Fibroblast of lung (primary cell): ENCODE results near the gene NPAT. TPM values are rescaled to one million over a fixed set of nuclear protein-coding genes. Genes with fewer than 3 reads are reported as not detected.

Experiments used
- DNase-seq, 2 donors: peaks; one replicate each; pipeline versions ENCODE4 v3.0.0 to v3.0.0-alpha.2; 2010; ENCODE audit warnings: low read depth in 2 of 2
- H2AFZ ChIP-seq: 2 replicates; pipeline ENCODE4 v1.5.1; 2012; ENCODE audit warnings: low read length, control low read depth, inconsistent platforms
- H3K27ac ChIP-seq: 2 replicates; pipeline ENCODE4 v1.5.1; 2011; ENCODE audit warnings: low read length, control low read depth; ENCODE audit not compliant: insufficient read depth
- H3K27me3 ChIP-seq: 2 replicates; pipeline ENCODE4 v1.5.1; 2011; ENCODE audit warnings: mild to moderate bottlenecking, low read length; ENCODE audit not compliant: control insufficient read depth, insufficient read depth
- H3K36me3 ChIP-seq: 2 replicates; pipeline ENCODE4 v1.5.1; 2011; ENCODE audit warnings: low read length; ENCODE audit not compliant: control insufficient read depth, insufficient read depth
- H3K4me1 ChIP-seq: 2 replicates; pipeline ENCODE4 v1.5.1; 2011; ENCODE audit warnings: low read length; ENCODE audit not compliant: control insufficient read depth, insufficient read depth; ENCODE audit errors: extremely low read depth
- H3K4me2 ChIP-seq: 2 replicates; pipeline ENCODE4 v1.5.1; 2011; ENCODE audit warnings: low read length, control low read depth; ENCODE audit not compliant: insufficient read depth; ENCODE audit errors: extremely low read depth
- H3K4me3 ChIP-seq, 4 experiments: fragments of 200-600 bp in 1 of 4; sonication (generic) in 1 of 4; replicated peaks in 1 of 4; 2 replicates each; pipeline ENCODE4 v1.5.1; 2011 to 2016; ENCODE audit warnings: low read length in 4 of 4, low read depth in 3 of 4, mild to moderate bottlenecking in 3 of 4, control low read depth in 2 of 4, inconsistent platforms in 1 of 4, mixed read lengths in 1 of 4; ENCODE audit not compliant: insufficient read depth in 1 of 4; ENCODE audit errors: control extremely low read depth in 1 of 4
- H3K79me2 ChIP-seq: 2 replicates; pipeline ENCODE4 v1.5.1; 2012; ENCODE audit warnings: mild to moderate bottlenecking, low read length, inconsistent platforms; ENCODE audit not compliant: control insufficient read depth, insufficient read depth
- H3K9ac ChIP-seq: 2 replicates; pipeline ENCODE4 v1.5.1; 2011; ENCODE audit warnings: mild to moderate bottlenecking, low read length, control low read depth; ENCODE audit not compliant: insufficient read depth
- H3K9me3 ChIP-seq: 2 replicates; pipeline ENCODE4 v1.5.1; 2012; ENCODE audit warnings: low read depth, low read length; ENCODE audit not compliant: control insufficient read depth, insufficient read depth
- H4K20me1 ChIP-seq: 2 replicates; pipeline ENCODE4 v1.5.1; 2011; ENCODE audit warnings: low read length; ENCODE audit not compliant: control insufficient read depth, insufficient read depth; ENCODE audit errors: extremely low read depth
- CTCF ChIP-seq, 2 donors: IDR thresholded peaks in 1 of 2; conservative IDR thresholded peaks in 1 of 2; 1 replicate in 1 of 2; 2 replicates in 1 of 2; pipeline ENCODE4 v1.5.1; 2011 to 2012; ENCODE audit warnings: low read length in 2 of 2, control low read depth in 1 of 2, inconsistent platforms in 1 of 2, low read depth in 1 of 2, mild to moderate bottlenecking in 1 of 2
- EZH2 ChIP-seq: IDR thresholded peaks from 2 replicates; pipeline ENCODE4 v1.5.1; 2012; ENCODE audit warnings: low read length, control low read depth, mild to moderate bottlenecking; ENCODE audit errors: missing control alignments
- polyA plus RNA-seq, 2 donors: library from polyadenylated mRNA; depleted of rRNA in 1 of 2; stranded (reverse) in 1 of 2; unstranded in 1 of 2; fragments of >200 nt; gene quantifications; 2 replicates each; pipeline ENCODE4 v1.2.1, GENCODE V29; 2011 to 2012; ENCODE audit warnings: missing spikeins in 1 of 2
- total RNA-seq: library from RNA; depleted of rRNA; stranded (reverse); fragments of >200 nt; gene quantifications from 2 replicates; pipeline ENCODE4 v1.2.1, GENCODE V29; 2014

Gene NPAT
- total and polyA plus RNA-seq, 2 donors (not counting 1 experiment from before 2014, with no cell fraction given) = 10.9 to 12.7 TPM

GRCh38 chr11:108206171-108206570 lies 16.3 kb downstream of the NPAT start:
- no peak for DNase-seq
- Histone ChIP-seq H3K79me2 (peaks cover 5% of the 10 kb centered on the region), H3K36me3 (peaks cover 3% of the 10 kb centered on the region)

GRCh38 chr11:108204929-108205499 lies 17.4 kb downstream of the NPAT start:
- no peak overlapping the region for H2AFZ ChIP-seq
- no peak overlapping the region for H3K4me3 ChIP-seq
- no peak overlapping the region for H3K4me2 ChIP-seq
- H3K79me2 ChIP-seq = peaks cover 5% of the 10 kb centered on the region
- no peaks in the 10 kb centered on the region for H3K9me3 ChIP-seq
- H3K4me1 ChIP-seq = no peaks in the 10 kb centered on the region
- no peaks in the 10 kb centered on the region for H3K27me3 ChIP-seq
- no peak overlapping the region for H3K27ac ChIP-seq
- no peaks in the 10 kb centered on the region for H4K20me1 ChIP-seq
- no peak for DNase-seq
- no peak overlapping the region for H3K9ac ChIP-seq
- peaks cover 3% of the 10 kb centered on the region for H3K36me3 ChIP-seq
- TF ChIP-seq EZH2 (no peak), CTCF (conservative IDR thresholded peaks at IDR 0.05 in 1 of 2, IDR thresholded peaks at IDR 0.05 in 1 of 2; ENCODE audit: low read depth in 1 of 2, low read length in 2 of 2) (no peak)

More at GRCh38 chr11:108206171-108206570, 16.3 kb downstream of the NPAT start:
- H3K27ac ChIP-seq = no peak overlapping the region
- H2AFZ ChIP-seq = no peak overlapping the region
- no peak overlapping the region for H3K9ac ChIP-seq
- no peak overlapping the region for H3K4me2 ChIP-seq
- no peaks in the 10 kb centered on the region for H3K4me1 ChIP-seq
- no peaks in the 10 kb centered on the region for H3K27me3 ChIP-seq
- no peaks in the 10 kb centered on the region for H3K9me3 ChIP-seq
- TF ChIP-seq EZH2 = no peak
- TF ChIP-seq CTCF (conservative IDR thresholded peaks at IDR 0.05 in 1 of 2, IDR thresholded peaks at IDR 0.05 in 1 of 2; ENCODE audit: low read depth in 1 of 2, low read length in 2 of 2) = no peak
- no peaks in the 10 kb centered on the region for H4K20me1 ChIP-seq
- H3K4me3 ChIP-seq = no peak overlapping the region

- no peak overlapping the region for H3K9ac ChIP-seq
- TF ChIP-seq EZH2 (no peak), CTCF (conservative IDR thresholded peaks at IDR 0.05 in 1 of 2, IDR thresholded peaks at IDR 0.05 in 1 of 2; ENCODE audit: low read depth in 1 of 2, low read length in 2 of 2) (no peak)
- peaks cover 3% of the 10 kb centered on the region for H3K36me3 ChIP-seq
- H3K79me2 ChIP-seq = peaks cover 5% of the 10 kb centered on the region
- H3K4me1 ChIP-seq = no peaks in the 10 kb centered on the region
- H2AFZ ChIP-seq = no peak overlapping the region
- no peak overlapping the region for H3K4me3 ChIP-seq
- no peaks in the 10 kb centered on the region for H3K9me3 ChIP-seq
- H4K20me1 ChIP-seq = no peaks in the 10 kb centered on the region
- H3K27ac ChIP-seq = no peak overlapping the region
- no peaks in the 10 kb centered on the region for H3K27me3 ChIP-seq
- no peak overlapping the region for H3K4me2 ChIP-seq
- DNase-seq = no peak
Measured at GRCh38 chr11:108204376-108204775, 18.1 kb downstream of the NPAT start.
